GM12878 (cell line): ENCODE measurements around the gene LIX1. TPM values are rescaled to one million over a fixed set of nuclear protein-coding genes. Genes with fewer than 3 reads are reported as not detected.

Experiments
- ATAC-seq: fragments of 200-7000 bp; cut with Tn5 transposase; 3 replicates; pipeline ENCODE4 v1.9.1; 2020; ENCODE audit warnings: mild to moderate bottlenecking, moderate library complexity
- BruUV-seq: library from RNA; stranded (reverse); fragments of 400-500 nt; replicated peaks from 2 replicates; lab custom pipeline; 2021; lab: Mats Ljungman, UMichigan
- CTCF ChIA-PET: fragments of 300-600 bp; sonication (Branson Sonifier 250); formaldehyde crosslinking; extraction: SDS; loops from one replicate; lab custom pipeline; 2021; ENCODE audit warnings: inconsistent platforms; lab: Yijun Ruan, JAX
- POLR2A ChIA-PET: fragments of 350-600 bp; formaldehyde crosslinking; extraction: SDS; loops from one replicate; lab custom pipeline; 2021; ENCODE audit warnings: inconsistent platforms; lab: Charles Lee
- RAD21 ChIA-PET: fragments of 300-600 bp; sonication (Branson Sonifier 250); formaldehyde crosslinking; loops from one replicate; lab custom pipeline; 2023; ENCODE audit warnings: antibody characterized with exemption; ENCODE audit not compliant: unreplicated experiment; lab: Charles Lee
- SMC1A ChIA-PET: fragments of 300-600 bp; sonication (Branson Sonifier 250); formaldehyde crosslinking; loops from one replicate; lab custom pipeline; 2023; ENCODE audit not compliant: unreplicated experiment, uncharacterized antibody; lab: Charles Lee
- DNase-seq: peaks from one replicate; pipeline ENCODE4 v3.0.0-alpha.2; 2011; ENCODE audit warnings: low read depth, low spot score
- FAIRE-seq: peaks from 3 replicates; lab custom pipeline; 2011; peaks lifted over from hg19 to GRCh38; lab: Jason Lieb, UNC
- H2AFZ ChIP-seq: 2 replicates; pipeline ENCODE4 v1.6.0; 2011; ENCODE audit warnings: low read depth, low read length, control low read depth; ENCODE audit not compliant: control insufficient read depth
- H3K27ac ChIP-seq: 2 replicates; pipeline ENCODE4 v1.5.1; 2011; ENCODE audit warnings: control low read depth; ENCODE audit not compliant: control insufficient read depth, insufficient read depth
- H3K27me3 ChIP-seq, 2 experiments: replicated peaks in 1 of 2; 2 replicates each; pipeline versions ENCODE4 v1.6.0 to v1.6.1; 2011; ENCODE audit warnings: low read length in 1 of 2; ENCODE audit not compliant: control insufficient read depth in 2 of 2, insufficient read depth in 2 of 2
- H3K36me3 ChIP-seq, 2 experiments: 2 replicates each; pipeline ENCODE4 v1.5.1; 2011; ENCODE audit warnings: low read length in 1 of 2; ENCODE audit not compliant: control insufficient read depth in 2 of 2, insufficient read depth in 2 of 2
- H3K4me1 ChIP-seq: 2 replicates; pipeline ENCODE4 v1.6.1; 2011; ENCODE audit warnings: mild to moderate bottlenecking, low read length, moderate library complexity, mixed read lengths; ENCODE audit not compliant: control insufficient read depth, insufficient read depth
- H3K4me2 ChIP-seq: 2 replicates; pipeline ENCODE4 v1.6.0; 2011; ENCODE audit warnings: control low read depth; ENCODE audit not compliant: control insufficient read depth, insufficient read depth
- H3K4me3 ChIP-seq: fragments of 200-600 bp; sonication (generic); 2 replicates; pipeline ENCODE4 v1.5.1; 2016
- H3K79me2 ChIP-seq: 2 replicates; pipeline ENCODE4 v1.6.0; 2011; ENCODE audit warnings: low read length; ENCODE audit not compliant: control insufficient read depth, insufficient read depth
- H3K9ac ChIP-seq: 2 replicates; pipeline ENCODE4 v1.8.0; 2011; ENCODE audit warnings: low read length, control low read depth, mixed read lengths; ENCODE audit not compliant: control insufficient read depth, insufficient read depth
- H3K9me3 ChIP-seq: replicated peaks from 3 replicates; pipeline ENCODE4 v1.5.1; 2011; ENCODE audit warnings: mild to moderate bottlenecking, low read length; ENCODE audit not compliant: control insufficient read depth, insufficient read depth
- H4K20me1 ChIP-seq: 2 replicates; pipeline ENCODE4 v1.6.0; 2011; ENCODE audit not compliant: control insufficient read depth, insufficient read depth
- E2F8 ChIP-seq: fragments of 450-650 bp; IDR thresholded peaks from 2 replicates; pipeline ENCODE4 v1.6.1; 2018; ENCODE audit warnings: mild to moderate bottlenecking, low read depth, moderate library complexity; ENCODE audit not compliant: partially characterized antibody
- HCFC1 ChIP-seq: fragments of 150-350 bp; IDR thresholded peaks from 2 replicates; pipeline ENCODE4 v1.6.1; 2014; ENCODE audit warnings: low read length
- MYC ChIP-seq: IDR thresholded peaks from 2 replicates; pipeline ENCODE4 v1.6.1; 2011; ENCODE audit warnings: mild to moderate bottlenecking, low read length, moderate library complexity, inconsistent platforms; ENCODE audit not compliant: insufficient read depth, insufficient replicate concordance, insufficient read length, severe bottlenecking
- NR2C2 ChIP-seq: IDR thresholded peaks from 2 replicates; pipeline ENCODE4 v1.6.1; 2011; ENCODE audit warnings: borderline replicate concordance, low read depth; ENCODE audit not compliant: control insufficient read depth, insufficient read length
- PML ChIP-seq: IDR thresholded peaks from 2 replicates; pipeline ENCODE4 v1.6.1; 2012; ENCODE audit warnings: low read length, inconsistent platforms
- RAD21 ChIP-seq: IDR thresholded peaks from 2 replicates; pipeline ENCODE4 v1.6.1; 2011; ENCODE audit warnings: mild to moderate bottlenecking, low read depth, low read length, moderate library complexity; ENCODE audit not compliant: insufficient read depth
- RBBP5 ChIP-seq: fragments of 200-600 bp; sonication (generic); conservative IDR thresholded peaks from 2 replicates; pipeline ENCODE4 v1.6.1; 2016
- RFX5 ChIP-seq: IDR thresholded peaks from 2 replicates; pipeline ENCODE4 v1.6.1; 2011; ENCODE audit warnings: low read depth, low read length, improper control_type of control experiment
- SIN3A ChIP-seq: IDR thresholded peaks from 2 replicates; pipeline ENCODE4 v1.6.1; 2012; ENCODE audit warnings: low read depth, low read length, improper control_type of control experiment
- ZBED1 ChIP-seq: IDR thresholded peaks from 2 replicates; pipeline ENCODE4 v1.6.1; 2016; ENCODE audit warnings: borderline replicate concordance
- ZNF207 ChIP-seq: fragments of 450-650 bp; IDR thresholded peaks from 2 replicates; pipeline ENCODE4 v1.6.1; 2014; ENCODE audit warnings: antibody characterized with exemption, mild to moderate bottlenecking, borderline replicate concordance
- ZZZ3 ChIP-seq: IDR thresholded peaks from 2 replicates; pipeline ENCODE4 v1.6.1; 2011; ENCODE audit warnings: low read depth; ENCODE audit not compliant: control insufficient read depth, insufficient read length
- WGBS: methylation state at CpG from one replicate; pipeline ENCODE4 v1.1.6; 2016; ENCODE audit warnings: low lambda C conversion rate; ENCODE audit not compliant: insufficient replicate concordance, insufficient coverage; ENCODE audit errors: missing lambda C conversion rate; 5-methylcytosine and 5-hydroxymethylcytosine counted together
- in situ Hi-C: fragments of 300-500 bp; cut with MboI; formaldehyde crosslinking; loops from 9 replicates; pipeline ENCODE4 v1.14.3; 2018; ENCODE audit warnings: mixed read lengths
- intact Hi-C: fragments of 100-400 bp; cut with micrococcal nuclease; formaldehyde crosslinking; loops from one replicate; pipeline ENCODE4 v1.14.2; 2022; ENCODE audit not compliant: unreplicated experiment
- polyA plus RNA-seq, 11 experiments: library from polyadenylated mRNA; depleted of rRNA in 4 of 11; unstranded in 6 of 11; stranded (reverse) in 5 of 11; fragments of >200 nt; fragmentation: Nextera tagmentation in 4 of 11; fragmentation: Illumina TruSeq in 1 of 11; extraction: Ambion mirVana in 4 of 11; extraction: Trizol in 1 of 11; gene quantifications; 1 replicate in 1 of 11; 2 replicates in 10 of 11; pipeline versions ENCODE4 v1.2.1 to v1.2.3, GENCODE V29; 2011 to 2016; ENCODE audit warnings: inconsistent platforms in 2 of 11, missing spikeins in 2 of 11, low read depth in 1 of 11
- total RNA-seq, 4 experiments: library from RNA; depleted of rRNA in 3 of 4; stranded (reverse); fragments of >200 nt in 3 of 4; fragmentation: Illumina TruSeq in 1 of 4; extraction: Trizol in 1 of 4; gene quantifications; 2 replicates each; pipeline versions ENCODE4 v1.2.1 to v1.2.3, GENCODE V29; 2013 to 2021
- TF ChIP-seq, protein P1 (sequence below): fragments of 450-650 bp; IDR thresholded peaks from 2 replicates; pipeline ENCODE4 v1.6.1; 2017; ENCODE audit warnings: mild to moderate bottlenecking, moderate library complexity
- TF ChIP-seq, protein P2 (sequence below): fragments of 150-350 bp; IDR thresholded peaks from 2 replicates; pipeline ENCODE4 v1.6.1; 2014; ENCODE audit warnings: mild to moderate bottlenecking, low read depth, low read length

The LIX1 gene
- total and polyA plus RNA-seq, 10 of the 15 experiments (the other 5 are each of a cell fraction or from before 2014, with no cell fraction given) = 0.02 to 0.07 (median 0.04) TPM; not detected in 5

- ChIA-PET SMC1A (no interaction called here), RAD21 (no interaction called here), CTCF (interaction anchor here (0.8 to 1.2 kb wide), 2 partner anchors 8 to 15 kb away, joined by 3 read pairs; no protein-coding TSS in a partner anchor), POLR2A (no interaction called here)
- Histone ChIP-seq H3K27ac (no peak overlapping the region), H3K27me3 (no peaks in the 10 kb centered on the region), H3K4me1 (no peaks in the 10 kb centered on the region), H2AFZ (no peak overlapping the region), H3K4me2 (no peak overlapping the region), H3K9ac (no peak overlapping the region), H3K79me2 (no peaks in the 10 kb centered on the region), H3K9me3 (no peaks in the 10 kb centered on the region), H4K20me1 (no peaks in the 10 kb centered on the region), H3K36me3 (no peaks in the 10 kb centered on the region), H3K4me3 (no peak overlapping the region)
- FAIRE-seq (no peak), DNase-seq (no peak), ATAC-seq (no peak)
- TF ChIP-seq RBBP5 = no peak
- TF ChIP-seq PML = no peak
- no peak for TF ChIP-seq RAD21
- TF ChIP-seq ZZZ3 = no peak
- no peak for TF ChIP-seq MYC
- TF ChIP-seq ZNF207 = no peak
- TF ChIP-seq, protein P1, sequence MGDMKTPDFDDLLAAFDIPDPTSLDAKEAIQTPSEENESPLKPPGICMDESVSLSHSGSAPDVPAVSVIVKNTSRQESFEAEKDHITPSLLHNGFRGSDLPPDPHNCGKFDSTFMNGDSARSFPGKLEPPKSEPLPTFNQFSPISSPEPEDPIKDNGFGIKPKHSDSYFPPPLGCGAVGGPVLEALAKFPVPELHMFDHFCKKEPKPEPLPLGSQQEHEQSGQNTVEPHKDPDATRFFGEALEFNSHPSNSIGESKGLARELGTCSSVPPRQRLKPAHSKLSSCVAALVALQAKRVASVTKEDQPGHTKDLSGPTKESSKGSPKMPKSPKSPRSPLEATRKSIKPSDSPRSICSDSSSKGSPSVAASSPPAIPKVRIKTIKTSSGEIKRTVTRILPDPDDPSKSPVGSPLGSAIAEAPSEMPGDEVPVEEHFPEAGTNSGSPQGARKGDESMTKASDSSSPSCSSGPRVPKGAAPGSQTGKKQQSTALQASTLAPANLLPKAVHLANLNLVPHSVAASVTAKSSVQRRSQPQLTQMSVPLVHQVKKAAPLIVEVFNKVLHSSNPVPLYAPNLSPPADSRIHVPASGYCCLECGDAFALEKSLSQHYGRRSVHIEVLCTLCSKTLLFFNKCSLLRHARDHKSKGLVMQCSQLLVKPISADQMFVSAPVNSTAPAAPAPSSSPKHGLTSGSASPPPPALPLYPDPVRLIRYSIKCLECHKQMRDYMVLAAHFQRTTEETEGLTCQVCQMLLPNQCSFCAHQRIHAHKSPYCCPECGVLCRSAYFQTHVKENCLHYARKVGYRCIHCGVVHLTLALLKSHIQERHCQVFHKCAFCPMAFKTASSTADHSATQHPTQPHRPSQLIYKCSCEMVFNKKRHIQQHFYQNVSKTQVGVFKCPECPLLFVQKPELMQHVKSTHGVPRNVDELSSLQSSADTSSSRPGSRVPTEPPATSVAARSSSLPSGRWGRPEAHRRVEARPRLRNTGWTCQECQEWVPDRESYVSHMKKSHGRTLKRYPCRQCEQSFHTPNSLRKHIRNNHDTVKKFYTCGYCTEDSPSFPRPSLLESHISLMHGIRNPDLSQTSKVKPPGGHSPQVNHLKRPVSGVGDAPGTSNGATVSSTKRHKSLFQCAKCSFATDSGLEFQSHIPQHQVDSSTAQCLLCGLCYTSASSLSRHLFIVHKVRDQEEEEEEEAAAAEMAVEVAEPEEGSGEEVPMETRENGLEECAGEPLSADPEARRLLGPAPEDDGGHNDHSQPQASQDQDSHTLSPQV = no peak
- no peak for TF ChIP-seq ZBED1
- TF ChIP-seq NR2C2 = no peak
- TF ChIP-seq HCFC1 = no peak
- TF ChIP-seq E2F8 = no peak
- TF ChIP-seq, protein P2, sequence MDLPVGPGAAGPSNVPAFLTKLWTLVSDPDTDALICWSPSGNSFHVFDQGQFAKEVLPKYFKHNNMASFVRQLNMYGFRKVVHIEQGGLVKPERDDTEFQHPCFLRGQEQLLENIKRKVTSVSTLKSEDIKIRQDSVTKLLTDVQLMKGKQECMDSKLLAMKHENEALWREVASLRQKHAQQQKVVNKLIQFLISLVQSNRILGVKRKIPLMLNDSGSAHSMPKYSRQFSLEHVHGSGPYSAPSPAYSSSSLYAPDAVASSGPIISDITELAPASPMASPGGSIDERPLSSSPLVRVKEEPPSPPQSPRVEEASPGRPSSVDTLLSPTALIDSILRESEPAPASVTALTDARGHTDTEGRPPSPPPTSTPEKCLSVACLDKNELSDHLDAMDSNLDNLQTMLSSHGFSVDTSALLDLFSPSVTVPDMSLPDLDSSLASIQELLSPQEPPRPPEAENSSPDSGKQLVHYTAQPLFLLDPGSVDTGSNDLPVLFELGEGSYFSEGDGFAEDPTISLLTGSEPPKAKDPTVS = no peak
- no peak for TF ChIP-seq SIN3A
- no peak for TF ChIP-seq RFX5
- BruUV-seq = no TSS peak
- WGBS = 33% methylated on average over 2 of the region's 2 CpGs
- intact Hi-C loops (no loop called here), in situ Hi-C loops (no loop called here)
Measured at GRCh38 chr5:97106216-97106581, 36.2 kb downstream of the LIX1 start.
